Prostate gland (tissue), 2 donors: ENCODE data around the gene CELF2.

Experiments
- CTCF ChIP-seq, 4 experiments: fragments of 200-600 bp in 2 of 4; fragments of 450-650 bp in 2 of 4; sonication (generic) in 2 of 4; IDR thresholded peaks; 1 replicate in 3 of 4; 2 replicates in 1 of 4; pipeline ENCODE4 v1.5.1; 2016 to 2019; ENCODE audit warnings: antibody characterized with exemption in 4 of 4, mild to moderate bottlenecking in 2 of 4, moderate library complexity in 2 of 4
- POLR2A ChIP-seq: fragments of 450-650 bp; IDR thresholded peaks from one replicate; pipeline ENCODE4 v1.6.1; 2016; ENCODE audit warnings: antibody characterized with exemption, mild to moderate bottlenecking

GRCh38 chr10:11223081-11223480 is 205.4 kb downstream of the CELF2 start:
- TF ChIP-seq CTCF (IDR thresholded peaks at IDR 0.05) (no peak), POLR2A (no peak)
